ENCODE data around the gene OOSP3. TPM values are rescaled to one million over a fixed set of nuclear protein-coding genes. Genes with fewer than 3 reads are reported as not detected.

OOSP3 gene
- total RNA-seq, 1 experiment from 2014 or later, result not detected

DNA sequence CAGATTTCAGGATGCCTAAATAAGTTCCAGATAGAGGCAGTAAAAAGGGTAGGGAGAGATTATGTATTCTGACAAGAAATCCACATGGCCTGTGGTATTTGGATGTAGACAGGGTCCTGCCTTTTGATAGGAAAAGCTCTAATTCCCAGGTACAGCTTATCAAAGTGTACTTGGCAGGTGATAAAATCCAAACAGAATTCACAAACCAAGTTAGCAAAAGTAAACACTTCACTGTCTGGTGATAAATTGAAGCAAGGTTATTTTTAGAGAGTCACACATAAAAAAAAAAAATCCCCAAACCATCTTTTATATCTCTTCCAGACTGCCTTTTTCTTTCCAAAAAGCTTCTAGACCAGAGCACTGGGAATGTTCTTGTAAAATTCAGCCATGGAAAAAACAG, 39.0 kb upstream of the OOSP3 start (continued):
- TF ChIP-seq, protein P1, sequence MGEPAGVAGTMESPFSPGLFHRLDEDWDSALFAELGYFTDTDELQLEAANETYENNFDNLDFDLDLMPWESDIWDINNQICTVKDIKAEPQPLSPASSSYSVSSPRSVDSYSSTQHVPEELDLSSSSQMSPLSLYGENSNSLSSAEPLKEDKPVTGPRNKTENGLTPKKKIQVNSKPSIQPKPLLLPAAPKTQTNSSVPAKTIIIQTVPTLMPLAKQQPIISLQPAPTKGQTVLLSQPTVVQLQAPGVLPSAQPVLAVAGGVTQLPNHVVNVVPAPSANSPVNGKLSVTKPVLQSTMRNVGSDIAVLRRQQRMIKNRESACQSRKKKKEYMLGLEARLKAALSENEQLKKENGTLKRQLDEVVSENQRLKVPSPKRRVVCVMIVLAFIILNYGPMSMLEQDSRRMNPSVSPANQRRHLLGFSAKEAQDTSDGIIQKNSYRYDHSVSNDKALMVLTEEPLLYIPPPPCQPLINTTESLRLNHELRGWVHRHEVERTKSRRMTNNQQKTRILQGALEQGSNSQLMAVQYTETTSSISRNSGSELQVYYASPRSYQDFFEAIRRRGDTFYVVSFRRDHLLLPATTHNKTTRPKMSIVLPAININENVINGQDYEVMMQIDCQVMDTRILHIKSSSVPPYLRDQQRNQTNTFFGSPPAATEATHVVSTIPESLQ (CRISPR knock-in tag; IDR thresholded peaks at IDR 0.05), result no peak
- TF ChIP-seq, protein P2, sequence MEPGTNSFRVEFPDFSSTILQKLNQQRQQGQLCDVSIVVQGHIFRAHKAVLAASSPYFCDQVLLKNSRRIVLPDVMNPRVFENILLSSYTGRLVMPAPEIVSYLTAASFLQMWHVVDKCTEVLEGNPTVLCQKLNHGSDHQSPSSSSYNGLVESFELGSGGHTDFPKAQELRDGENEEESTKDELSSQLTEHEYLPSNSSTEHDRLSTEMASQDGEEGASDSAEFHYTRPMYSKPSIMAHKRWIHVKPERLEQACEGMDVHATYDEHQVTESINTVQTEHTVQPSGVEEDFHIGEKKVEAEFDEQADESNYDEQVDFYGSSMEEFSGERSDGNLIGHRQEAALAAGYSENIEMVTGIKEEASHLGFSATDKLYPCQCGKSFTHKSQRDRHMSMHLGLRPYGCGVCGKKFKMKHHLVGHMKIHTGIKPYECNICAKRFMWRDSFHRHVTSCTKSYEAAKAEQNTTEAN (CRISPR knock-in tag; IDR thresholded peaks at IDR 0.05), result no peak

DNA sequence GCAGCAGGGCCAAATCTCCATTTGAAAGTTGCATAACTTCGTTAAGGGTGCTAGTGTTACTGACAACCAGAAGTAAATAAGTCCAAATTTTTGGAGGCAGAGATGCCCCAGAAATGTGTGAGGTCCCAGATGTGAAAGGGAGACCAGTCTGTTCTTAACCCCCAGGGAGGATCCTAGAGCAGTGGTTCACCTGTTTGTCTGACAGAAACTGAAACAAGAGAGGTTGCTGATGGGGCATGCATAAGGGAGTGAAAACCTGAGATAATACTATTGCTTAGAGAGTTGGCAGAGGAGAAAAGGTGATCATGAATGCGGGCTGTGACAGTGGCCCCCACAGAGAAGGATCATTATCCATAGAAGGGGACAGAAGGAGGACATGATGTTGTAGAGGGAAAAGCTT, 37.1 kb upstream of the OOSP3 start:
- no peaks in the 10 kb centered on the region; the same call in 1 of the 2 replicates for H3K27me3 Mint-ChIP-seq (ENCODE audit: low read depth)
- H3K27ac Mint-ChIP-seq, result no peak overlapping the region
- H3K36me3 Mint-ChIP-seq, result no peaks in the 10 kb centered on the region
- H3K4me1 Mint-ChIP-seq, result peaks cover 4% of the 10 kb centered on the region
- no peak for ATAC-seq
- H3K9me3 Mint-ChIP-seq, result no peaks in the 10 kb centered on the region
- ChIA-PET CTCF (no interaction called here), POLR2A (no interaction called here)
- TF ChIP-seq TP53 (CRISPR knock-in tag; IDR thresholded peaks at IDR 0.05) (no peak), GABPB1 (CRISPR knock-in tag; IDR thresholded peaks at IDR 0.05) (no peak), FOXJ3 (CRISPR knock-in tag; IDR thresholded peaks at IDR 0.05; ENCODE audit: borderline replicate concordance) (no peak), ZNF263 (CRISPR knock-in tag; IDR thresholded peaks at IDR 0.05; ENCODE audit: low read depth) (no peak), NFYB (CRISPR knock-in tag; conservative IDR thresholded peaks at IDR 0.05; ENCODE audit: low read depth) (no peak), RELA (CRISPR knock-in tag; IDR thresholded peaks at IDR 0.05; ENCODE audit: borderline replicate concordance) (no peak), IRF2 (CRISPR knock-in tag; IDR thresholded peaks at IDR 0.05; ENCODE audit: borderline replicate concordance, low read depth) (no peak), TEAD1 (CRISPR knock-in tag; IDR thresholded peaks at IDR 0.05) (no peak), ZNF219 (CRISPR knock-in tag; IDR thresholded peaks at IDR 0.05; ENCODE audit: borderline replicate concordance) (no peak)
- TF ChIP-seq, protein P3, sequence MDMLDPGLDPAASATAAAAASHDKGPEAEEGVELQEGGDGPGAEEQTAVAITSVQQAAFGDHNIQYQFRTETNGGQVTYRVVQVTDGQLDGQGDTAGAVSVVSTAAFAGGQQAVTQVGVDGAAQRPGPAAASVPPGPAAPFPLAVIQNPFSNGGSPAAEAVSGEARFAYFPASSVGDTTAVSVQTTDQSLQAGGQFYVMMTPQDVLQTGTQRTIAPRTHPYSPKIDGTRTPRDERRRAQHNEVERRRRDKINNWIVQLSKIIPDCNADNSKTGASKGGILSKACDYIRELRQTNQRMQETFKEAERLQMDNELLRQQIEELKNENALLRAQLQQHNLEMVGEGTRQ (CRISPR knock-in tag; IDR thresholded peaks at IDR 0.05), result no peak
- TF ChIP-seq, protein P4, sequence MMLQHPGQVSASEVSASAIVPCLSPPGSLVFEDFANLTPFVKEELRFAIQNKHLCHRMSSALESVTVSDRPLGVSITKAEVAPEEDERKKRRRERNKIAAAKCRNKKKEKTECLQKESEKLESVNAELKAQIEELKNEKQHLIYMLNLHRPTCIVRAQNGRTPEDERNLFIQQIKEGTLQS (CRISPR knock-in tag; conservative IDR thresholded peaks at IDR 0.05), result no peak
- TF ChIP-seq, protein P1 (CRISPR knock-in tag; IDR thresholded peaks at IDR 0.05), result no peak
- TF ChIP-seq, protein P5, sequence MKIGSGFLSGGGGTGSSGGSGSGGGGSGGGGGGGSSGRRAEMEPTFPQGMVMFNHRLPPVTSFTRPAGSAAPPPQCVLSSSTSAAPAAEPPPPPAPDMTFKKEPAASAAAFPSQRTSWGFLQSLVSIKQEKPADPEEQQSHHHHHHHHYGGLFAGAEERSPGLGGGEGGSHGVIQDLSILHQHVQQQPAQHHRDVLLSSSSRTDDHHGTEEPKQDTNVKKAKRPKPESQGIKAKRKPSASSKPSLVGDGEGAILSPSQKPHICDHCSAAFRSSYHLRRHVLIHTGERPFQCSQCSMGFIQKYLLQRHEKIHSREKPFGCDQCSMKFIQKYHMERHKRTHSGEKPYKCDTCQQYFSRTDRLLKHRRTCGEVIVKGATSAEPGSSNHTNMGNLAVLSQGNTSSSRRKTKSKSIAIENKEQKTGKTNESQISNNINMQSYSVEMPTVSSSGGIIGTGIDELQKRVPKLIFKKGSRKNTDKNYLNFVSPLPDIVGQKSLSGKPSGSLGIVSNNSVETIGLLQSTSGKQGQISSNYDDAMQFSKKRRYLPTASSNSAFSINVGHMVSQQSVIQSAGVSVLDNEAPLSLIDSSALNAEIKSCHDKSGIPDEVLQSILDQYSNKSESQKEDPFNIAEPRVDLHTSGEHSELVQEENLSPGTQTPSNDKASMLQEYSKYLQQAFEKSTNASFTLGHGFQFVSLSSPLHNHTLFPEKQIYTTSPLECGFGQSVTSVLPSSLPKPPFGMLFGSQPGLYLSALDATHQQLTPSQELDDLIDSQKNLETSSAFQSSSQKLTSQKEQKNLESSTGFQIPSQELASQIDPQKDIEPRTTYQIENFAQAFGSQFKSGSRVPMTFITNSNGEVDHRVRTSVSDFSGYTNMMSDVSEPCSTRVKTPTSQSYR (CRISPR knock-in tag; IDR thresholded peaks at IDR 0.05), result no peak
- TF ChIP-seq, protein P6, sequence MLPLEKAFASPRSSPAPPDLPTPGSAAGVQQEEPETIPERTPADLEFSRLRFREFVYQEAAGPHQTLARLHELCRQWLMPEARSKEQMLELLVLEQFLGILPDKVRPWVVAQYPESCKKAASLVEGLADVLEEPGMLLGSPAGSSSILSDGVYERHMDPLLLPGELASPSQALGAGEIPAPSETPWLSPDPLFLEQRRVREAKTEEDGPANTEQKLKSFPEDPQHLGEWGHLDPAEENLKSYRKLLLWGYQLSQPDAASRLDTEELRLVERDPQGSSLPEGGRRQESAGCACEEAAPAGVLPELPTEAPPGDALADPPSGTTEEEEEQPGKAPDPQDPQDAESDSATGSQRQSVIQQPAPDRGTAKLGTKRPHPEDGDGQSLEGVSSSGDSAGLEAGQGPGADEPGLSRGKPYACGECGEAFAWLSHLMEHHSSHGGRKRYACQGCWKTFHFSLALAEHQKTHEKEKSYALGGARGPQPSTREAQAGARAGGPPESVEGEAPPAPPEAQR (CRISPR knock-in tag; IDR thresholded peaks at IDR 0.05), result no peak
- TF ChIP-seq, protein P7, sequence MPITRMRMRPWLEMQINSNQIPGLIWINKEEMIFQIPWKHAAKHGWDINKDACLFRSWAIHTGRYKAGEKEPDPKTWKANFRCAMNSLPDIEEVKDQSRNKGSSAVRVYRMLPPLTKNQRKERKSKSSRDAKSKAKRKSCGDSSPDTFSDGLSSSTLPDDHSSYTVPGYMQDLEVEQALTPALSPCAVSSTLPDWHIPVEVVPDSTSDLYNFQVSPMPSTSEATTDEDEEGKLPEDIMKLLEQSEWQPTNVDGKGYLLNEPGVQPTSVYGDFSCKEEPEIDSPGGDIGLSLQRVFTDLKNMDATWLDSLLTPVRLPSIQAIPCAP (CRISPR knock-in tag; IDR thresholded peaks at IDR 0.05), result no peak
- DNase-seq (ENCODE audit: low spot score), result no peak
- no peak overlapping the region for H3K4me3 Mint-ChIP-seq
